Heart right ventricle (tissue), 16 donors: Measurements from ENCODE around the gene CLEC7A. TPM values are rescaled to one million over a fixed set of nuclear protein-coding genes. Genes with fewer than 3 reads are reported as not detected.
A peak's percentile ranks its signal among the peaks of the same experiment; 100 is the strongest.

ENCODE experiments used
- ATAC-seq, 8 donors: fragments of 200-7000 bp; cut with Tn5 transposase; one replicate each; pipeline ENCODE4 v1.9.1; 2020; ENCODE audit warnings: mild to moderate bottlenecking in 8 of 8, moderate library complexity in 8 of 8, moderate number of reproducible peaks in 1 of 8
- DNase-seq, 2 donors: peaks; one replicate each; pipeline ENCODE4 v3.0.0-alpha.2; 2020
- H3K27ac ChIP-seq, 10 donors: fragments of 200-600 bp; sonication (generic) in 2 of 10; one replicate each; pipeline versions ENCODE4 v1.5.0 to v1.8.0; 2020 to 2022; ENCODE audit warnings: mild to moderate bottlenecking in 3 of 10
- H3K27me3 ChIP-seq, 7 donors: fragments of 200-600 bp; one replicate each; pipeline ENCODE4 v1.8.0; 2021 to 2022; ENCODE audit warnings: mild to moderate bottlenecking in 2 of 7
- H3K36me3 ChIP-seq, 9 donors: fragments of 200-600 bp; sonication (generic) in 1 of 9; one replicate each; pipeline versions ENCODE4 v1.5.0 to v1.8.0; 2020 to 2022; ENCODE audit warnings: mild to moderate bottlenecking in 2 of 9
- H3K4me1 ChIP-seq, 9 donors: fragments of 200-600 bp; sonication (generic) in 1 of 9; one replicate each; pipeline versions ENCODE4 v1.5.0 to v1.8.0; 2020 to 2022; ENCODE audit warnings: mild to moderate bottlenecking in 4 of 9
- H3K4me3 ChIP-seq, 10 donors: fragments of 200-600 bp; sonication (generic) in 2 of 10; one replicate each; pipeline versions ENCODE4 v1.5.0 to v1.8.0; 2020 to 2022; ENCODE audit warnings: mild to moderate bottlenecking in 7 of 10, moderate library complexity in 2 of 10
- H3K9me3 ChIP-seq, 11 donors: fragments of 200-600 bp in 10 of 11; sonication (generic) in 2 of 11; one replicate each; pipeline versions ENCODE4 v1.5.0 to v1.8.0; 2013 to 2022; ENCODE audit warnings: mild to moderate bottlenecking in 2 of 11, control low read depth in 1 of 11, moderate library complexity in 1 of 11
- WGBS, 2 donors: extraction: QIAGEN DNeasy Blood & Tissue Kit; methylation state at CpG; one replicate each; pipeline ENCODE4 v1.1.7; 2013; ENCODE audit warnings: inconsistent platforms in 1 of 2; 5-methylcytosine and 5-hydroxymethylcytosine counted together
- intact Hi-C, 10 donors: fragments of 100-400 bp; cut with DNase I; formaldehyde crosslinking; loops; one replicate each; pipeline versions ENCODE4 v1.11.1 to v1.14.2; 2022
- polyA plus RNA-seq, 2 donors: library from polyadenylated mRNA; stranded (reverse); fragments of 200-250 nt; gene quantifications; one replicate each; pipeline ENCODE4 v1.2.3, GENCODE V29; 2013
- total RNA-seq, 10 donors: library from RNA; stranded (reverse); fragmentation: NEBNext Ultra II Directional in 3 of 10; extraction: Animal tissue kit (Norgen Biotek cat#: 25700) in 3 of 10; gene quantifications; one replicate each; pipeline versions ENCODE4 v1.2.1 to v1.2.4, GENCODE V29; 2021 to 2023
- TF ChIP-seq, protein P1 (sequence below), 9 donors: fragments of 200-600 bp; sonication (generic) in 2 of 9; IDR thresholded peaks; one replicate each; pipeline versions ENCODE4 v1.5.0 to v1.8.0; 2021 to 2022; ENCODE audit warnings: antibody characterized with exemption in 9 of 9, mild to moderate bottlenecking in 5 of 9, moderate library complexity in 1 of 9
- donor health status: Arrhythmogenic right ventricular cardiomyopathy.
- donor health status: ischemic (EF 13 %, LVEDD 7.1; RV severe dilation, severe dysfunction).
- donor health status: healthy with polysubstance abuse.
- donor health status: DM: no; HTN: yes; CAD: no.
- donor health status: DM: no; HTN: no; CAD: no.
- donor health status: ischemic (EF 25% LVEDD 6.9; RV normal size, moderate dysfunction).
- donor health status: ischemic (EF 25% LVEDD 5.7; RV mildly dilated, moderate dysfunction).
- donor health status: healthy.
- donor health status: DM: yes; HTN: yes; CAD: no.
- donor health status: Ischemic cardiomyopathy.
- donor health status: ischemic (EF 35%, LVEDD 5.7; RV mildly dilated, moderate dysfunction).
- donor health status: nonischemic (EF 11% LVEDD 7.7; RV severe dilation, severe dysfunction).
- donor health status: DM: yes; HTN: yes; CAD: no.
- donor health status: PGD.
- donor health status: ischemic (EF 29% LVEDD 5.4; RV normal size, mild dysfunction).
- donor health status: nonischemic (EF 23%, LVEDD 6.1; RV moderate dilation, normal function).

CLEC7A gene
- total and polyA plus RNA-seq, 12 donors: 0.94 to 15.2 (median 1.8) TPM

DNA sequence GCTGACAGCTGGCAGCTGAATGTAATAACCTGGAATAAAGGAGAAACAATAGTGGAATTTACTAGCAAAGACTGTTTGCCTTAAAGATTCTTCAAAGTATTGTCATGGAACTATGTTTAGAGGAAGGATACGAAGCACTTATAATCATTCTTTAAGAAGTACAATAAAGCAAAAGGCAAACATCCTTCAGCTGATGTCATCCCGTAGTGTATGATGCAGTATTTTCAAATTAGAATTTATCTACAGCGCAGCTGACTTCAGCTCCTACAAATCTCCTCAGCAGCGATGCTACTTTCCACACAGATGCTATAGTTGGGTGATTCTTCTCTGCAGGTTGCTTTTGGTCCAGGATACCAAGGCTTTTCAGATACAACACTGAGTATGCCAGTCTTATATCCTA is 62.7 kb downstream of the CLEC7A start:
- TF ChIP-seq, protein P1, sequence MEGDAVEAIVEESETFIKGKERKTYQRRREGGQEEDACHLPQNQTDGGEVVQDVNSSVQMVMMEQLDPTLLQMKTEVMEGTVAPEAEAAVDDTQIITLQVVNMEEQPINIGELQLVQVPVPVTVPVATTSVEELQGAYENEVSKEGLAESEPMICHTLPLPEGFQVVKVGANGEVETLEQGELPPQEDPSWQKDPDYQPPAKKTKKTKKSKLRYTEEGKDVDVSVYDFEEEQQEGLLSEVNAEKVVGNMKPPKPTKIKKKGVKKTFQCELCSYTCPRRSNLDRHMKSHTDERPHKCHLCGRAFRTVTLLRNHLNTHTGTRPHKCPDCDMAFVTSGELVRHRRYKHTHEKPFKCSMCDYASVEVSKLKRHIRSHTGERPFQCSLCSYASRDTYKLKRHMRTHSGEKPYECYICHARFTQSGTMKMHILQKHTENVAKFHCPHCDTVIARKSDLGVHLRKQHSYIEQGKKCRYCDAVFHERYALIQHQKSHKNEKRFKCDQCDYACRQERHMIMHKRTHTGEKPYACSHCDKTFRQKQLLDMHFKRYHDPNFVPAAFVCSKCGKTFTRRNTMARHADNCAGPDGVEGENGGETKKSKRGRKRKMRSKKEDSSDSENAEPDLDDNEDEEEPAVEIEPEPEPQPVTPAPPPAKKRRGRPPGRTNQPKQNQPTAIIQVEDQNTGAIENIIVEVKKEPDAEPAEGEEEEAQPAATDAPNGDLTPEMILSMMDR (IDR thresholded peaks at IDR 0.05): no peak
- no peaks in the 10 kb centered on the region for H3K9me3 ChIP-seq
- WGBS, 2 donors: 50 to 62% methylated on average over 4 of the region's 4 CpGs
- H3K36me3 ChIP-seq: peaks cover 0 to 23% (median 0%) of the 10 kb centered on the region in 9 donors
- no peak for DNase-seq
- peak overlapping the region in 1 of 10 donors; percentile 8 for H3K4me3 ChIP-seq
- ATAC-seq: peak in 3 of 8 donors; percentile 33 to 39 (median 36)
- no peaks in the 10 kb centered on the region for H3K27me3 ChIP-seq
- peaks cover 0 to 36% (median 17%) of the 10 kb centered on the region in 9 donors for H3K4me1 ChIP-seq
- peak overlapping the region in 9 of 10 donors; percentile 46 to 88 (median 81) for H3K27ac ChIP-seq
- intact Hi-C loops: no loop called here

Other genes with a start within 250 kb of the CLEC7A start
- gene KLRF2, start 248.7 kb downstream of the CLEC7A start, total RNA-seq: not detected
- not detected for gene KLRF2, start 248.7 kb downstream of the CLEC7A start, polyA plus RNA-seq
- gene CLEC2A, start 197.8 kb downstream of the CLEC7A start, total RNA-seq: not detected
- gene CLEC2A, start 197.8 kb downstream of the CLEC7A start, polyA plus RNA-seq: not detected
- 1 to 10 TPM in 4 of 10 donors, under 1 TPM in 5, not detected in 1; 0.20 to 8.9 (median 0.85) TPM for gene CLEC12A, start 158.8 kb downstream of the CLEC7A start, total RNA-seq
- under 1 TPM; 0.66 to 0.94 TPM for gene CLEC12A, start 158.8 kb downstream of the CLEC7A start, polyA plus RNA-seq
- gene CLEC1B, start 131.1 kb downstream of the CLEC7A start, total RNA-seq: not detected
- gene CLEC1B, start 131.1 kb downstream of the CLEC7A start, polyA plus RNA-seq: under 1 TPM in 1 of 2 donors, not detected in 1; 0.04 TPM
- gene CLEC12B, start 119.6 kb downstream of the CLEC7A start, total RNA-seq: under 1 TPM in 1 of 10 donors, not detected in 9; 0.81 TPM
- gene CLEC12B, start 119.6 kb downstream of the CLEC7A start, polyA plus RNA-seq: not detected
- gene CLEC9A, start 99.5 kb downstream of the CLEC7A start, total RNA-seq: under 1 TPM in 3 of 10 donors, not detected in 7; 0.15 to 0.37 (median 0.22) TPM
- under 1 TPM in 1 of 2 donors, not detected in 1; 0.04 TPM for gene CLEC9A, start 99.5 kb downstream of the CLEC7A start, polyA plus RNA-seq
- gene CLEC1A, start 31.2 kb downstream of the CLEC7A start, total RNA-seq: 1 to 10 TPM; 1.2 to 6.6 (median 2.7) TPM
- gene CLEC1A, start 31.2 kb downstream of the CLEC7A start, polyA plus RNA-seq: 1 to 10 TPM; 4.3 to 4.8 TPM
- 1 to 10 TPM in 2 of 10 donors, under 1 TPM in 7, not detected in 1; 0.26 to 2.2 (median 0.49) TPM for gene OLR1, start 41.9 kb upstream of the CLEC7A start, total RNA-seq
- gene OLR1, start 41.9 kb upstream of the CLEC7A start, polyA plus RNA-seq: under 1 TPM in 1 of 2 donors, not detected in 1; 0.07 TPM
- gene TMEM52B, start 48.8 kb upstream of the CLEC7A start, total RNA-seq: not detected
- under 1 TPM in 1 of 2 donors, not detected in 1; 0.03 TPM for gene TMEM52B, start 48.8 kb upstream of the CLEC7A start, polyA plus RNA-seq
- gene GABARAPL1, start 82.7 kb upstream of the CLEC7A start, total RNA-seq: 100 to 1,000 TPM; 285 to 512 (median 413) TPM
- gene GABARAPL1, start 82.7 kb upstream of the CLEC7A start, polyA plus RNA-seq: 100 to 1,000 TPM; 111 to 177 TPM
- 1 to 10 TPM in 8 of 10 donors, under 1 TPM in 2; 0.81 to 5.7 (median 1.2) TPM for gene KLRD1, start 177.7 kb upstream of the CLEC7A start, total RNA-seq
- under 1 TPM; 0.22 to 0.59 TPM for gene KLRD1, start 177.7 kb upstream of the CLEC7A start, polyA plus RNA-seq